Prostate gland (tissue), 2 donors: ENCODE measurements around the gene MORC1.

Source experiments
- CTCF ChIP-seq, 4 experiments: fragments of 200-600 bp in 2 of 4; fragments of 450-650 bp in 2 of 4; sonication (generic) in 2 of 4; IDR thresholded peaks; 1 replicate in 3 of 4; 2 replicates in 1 of 4; pipeline ENCODE4 v1.5.1; 2016 to 2019; ENCODE audit warnings: antibody characterized with exemption in 4 of 4, mild to moderate bottlenecking in 2 of 4, moderate library complexity in 2 of 4
- POLR2A ChIP-seq: fragments of 450-650 bp; IDR thresholded peaks from one replicate; pipeline ENCODE4 v1.6.1; 2016; ENCODE audit warnings: antibody characterized with exemption, mild to moderate bottlenecking
- POLR2AphosphoS5 ChIP-seq: sonication (generic); formaldehyde crosslinking; IDR thresholded peaks from one replicate; pipeline ENCODE4 v1.6.1; 2017; ENCODE audit warnings: antibody characterized with exemption

GRCh38 chr3:108918866-108919265, 199.1 kb downstream of the MORC1 start:
- TF ChIP-seq CTCF (IDR thresholded peaks at IDR 0.05), result no peak
- TF ChIP-seq POLR2AphosphoS5, result no peak
- TF ChIP-seq POLR2A, result no peak
